HG02588 (cell line): ENCODE results near the gene SIGLEC6.

Experiments used
- ATAC-seq: cut with Tn5 transposase; IDR thresholded peaks from one replicate; pipeline ENCODE4 v1.9.1; 2021; ENCODE audit warnings: mild to moderate bottlenecking, moderate library complexity; ENCODE audit not compliant: unreplicated experiment

SIGLEC6 gene

DNA sequence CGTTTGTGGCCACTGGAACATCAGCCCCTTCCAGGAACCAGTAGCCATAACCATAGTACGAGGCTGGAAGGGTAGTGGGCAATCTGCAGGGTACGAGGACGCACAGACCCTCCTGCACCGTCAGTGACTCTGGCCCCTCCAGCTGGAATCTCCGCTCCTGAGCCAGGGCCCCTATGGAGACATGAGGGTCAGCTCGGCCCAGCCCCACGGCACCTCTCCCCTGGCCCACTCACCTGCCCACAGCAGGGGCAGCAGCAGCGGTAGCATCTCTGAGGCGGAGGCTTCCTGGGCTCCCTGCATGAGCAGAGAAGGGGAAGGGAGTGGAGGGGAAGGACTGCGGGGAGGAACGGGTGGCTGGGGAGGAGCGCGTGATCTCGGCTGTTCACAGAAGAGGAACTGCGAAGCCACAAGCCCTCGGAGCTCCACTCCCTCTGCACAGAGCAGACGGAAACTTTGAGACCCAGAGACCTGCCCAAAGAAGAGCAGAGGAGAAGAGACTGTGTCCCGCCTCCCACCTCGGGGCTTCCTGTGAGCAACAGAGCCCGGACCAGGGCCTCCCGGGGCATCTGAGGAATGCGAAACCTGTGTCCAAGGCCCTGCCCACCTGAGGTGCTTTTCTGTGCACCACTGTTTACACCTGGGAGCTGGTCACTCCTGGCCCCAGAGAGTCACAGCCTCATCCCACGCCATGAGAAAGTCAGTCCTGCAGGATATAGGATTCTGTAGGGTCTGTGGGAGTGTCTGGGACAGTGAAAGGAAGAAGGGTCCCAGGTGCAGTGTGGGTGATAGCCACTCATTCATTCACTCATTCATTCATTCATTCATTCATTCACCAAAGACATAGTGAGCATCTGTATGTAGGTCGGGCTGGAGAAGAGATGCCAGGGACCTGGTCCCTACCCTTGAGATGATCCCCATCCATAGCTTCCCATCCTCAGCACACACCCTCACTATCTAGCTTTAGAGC lies at the start of gene SIGLEC6:
Gene SIGLEC6, minus strand, starts transcription at position 322 of the 967 bp plus-strand sequence. Its CDS starts 22 bp downstream, at position 300.
- ATAC-seq = no peak

DNA sequence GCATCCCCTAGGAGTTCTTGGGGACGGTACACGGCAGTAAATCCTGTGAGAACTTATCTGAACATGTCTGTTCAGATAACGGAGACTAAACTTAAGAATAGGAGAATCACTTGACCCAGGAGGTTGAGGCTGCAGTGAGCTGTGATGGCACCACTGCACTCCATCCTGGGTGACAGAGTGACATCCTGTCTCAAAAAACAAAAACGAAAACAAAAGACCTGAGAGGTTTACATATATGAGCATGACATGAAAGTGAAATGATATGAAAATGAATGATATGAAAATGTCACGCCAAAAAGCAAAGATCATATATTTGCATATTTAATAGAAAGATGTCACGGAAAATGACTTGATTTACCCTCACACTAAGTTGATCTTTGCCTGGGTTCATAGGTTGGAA lies 45.4 kb upstream of the SIGLEC6 start:
- ATAC-seq = no peak

- no peak for ATAC-seq
Observed at GRCh38 chr19:51573331-51573730, 41.9 kb upstream of the SIGLEC6 start.

- no peak for ATAC-seq
Observed at GRCh38 chr19:51572908-51573307, 41.4 kb upstream of the SIGLEC6 start.

DNA sequence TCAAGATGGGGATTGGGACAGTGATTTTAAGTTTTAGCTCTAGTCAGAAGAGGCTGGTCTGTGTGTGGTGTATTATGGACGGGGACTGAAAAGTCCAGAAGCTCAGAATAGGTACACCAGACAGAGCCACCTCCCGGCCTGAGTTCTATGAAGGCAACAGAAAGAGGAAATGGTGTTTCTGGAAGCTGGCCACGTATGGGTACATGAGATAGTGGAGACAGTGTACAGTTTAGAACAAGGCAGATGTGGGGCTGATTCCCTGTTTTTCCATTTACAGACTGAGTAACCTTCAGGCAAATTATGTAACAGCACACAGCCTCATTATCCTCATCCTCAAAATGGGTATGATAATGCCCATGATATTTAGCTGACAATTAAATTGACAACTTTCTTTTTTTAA lies 40.9 kb upstream of the SIGLEC6 start:
- no peak for ATAC-seq

GRCh38 chr19:51571599-51571998 lies 40.1 kb upstream of the SIGLEC6 start:
- ATAC-seq = no peak

DNA sequence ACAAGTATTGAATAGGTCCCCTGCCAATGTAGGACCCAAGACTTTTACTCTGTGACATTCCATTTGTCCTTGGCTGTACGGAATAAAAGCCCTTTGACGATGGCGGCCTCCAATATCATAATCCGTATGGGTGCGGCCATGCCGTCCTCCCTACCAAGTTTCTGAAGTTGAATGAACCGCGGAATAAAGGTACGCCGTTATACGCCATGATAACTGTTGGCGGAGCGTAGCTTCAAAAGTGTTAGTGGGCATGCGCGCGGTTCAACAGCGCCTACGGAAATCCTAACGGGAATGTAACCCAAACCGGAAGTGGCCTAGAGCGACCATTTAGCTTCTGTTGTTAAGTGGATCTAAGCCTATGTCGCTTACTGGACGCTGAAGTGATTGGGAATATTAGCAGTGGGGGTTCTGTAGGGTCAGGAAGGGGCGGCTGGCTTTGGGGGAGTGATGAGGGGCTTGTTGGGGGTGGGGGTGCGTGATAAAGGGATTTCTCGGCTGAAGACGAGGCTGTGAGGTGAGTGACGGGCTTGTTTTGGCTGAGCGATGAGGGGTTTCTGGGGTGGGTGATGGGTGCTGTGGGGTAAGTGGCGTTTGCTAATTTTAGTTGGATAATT lies 39.6 kb upstream of the SIGLEC6 start, which contains the start of gene ZNF175:
Gene ZNF175, plus strand, starts transcription at position 322 of the 614 bp plus-strand sequence. CDS start 2,047 bp downstream, outside the sequence.
- peak; percentile 83 for ATAC-seq

- ATAC-seq = no peak
Observed at GRCh38 chr19:51568456-51568855, 37.0 kb upstream of the SIGLEC6 start.

- no peak for ATAC-seq
Observed at GRCh38 chr19:51567583-51567982, 36.1 kb upstream of the SIGLEC6 start.

GRCh38 chr19:51566489-51567100 lies 35.1 kb upstream of the SIGLEC6 start:
- no peak for ATAC-seq

GRCh38 chr19:51565583-51565982 lies 34.1 kb upstream of the SIGLEC6 start:
- ATAC-seq = no peak

- ATAC-seq = no peak
Observed at GRCh38 chr19:51564791-51565190, 33.3 kb upstream of the SIGLEC6 start.

DNA sequence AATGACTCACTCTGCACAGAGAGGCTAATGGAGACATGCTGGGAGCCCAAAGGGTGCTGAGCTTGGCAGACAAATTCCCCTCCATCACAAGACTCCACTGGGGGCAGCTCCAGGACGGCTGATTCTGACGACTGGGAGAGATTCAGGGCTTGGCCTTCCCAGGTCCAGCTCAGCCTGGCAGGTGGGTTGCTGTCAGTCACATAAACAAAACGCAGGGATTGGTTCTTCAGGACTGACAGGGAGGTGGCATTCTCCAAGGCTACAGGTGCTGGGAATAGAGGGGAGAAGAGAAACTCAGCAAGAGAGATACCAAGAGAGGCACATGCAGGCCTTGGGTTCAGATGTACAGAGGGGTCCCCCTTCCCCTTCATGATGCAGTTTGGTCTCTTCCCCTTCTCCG lies 28.9 kb upstream of the SIGLEC6 start:
- ATAC-seq = no peak

GRCh38 chr19:51559240-51559639 lies 27.8 kb upstream of the SIGLEC6 start:
- no peak for ATAC-seq

DNA sequence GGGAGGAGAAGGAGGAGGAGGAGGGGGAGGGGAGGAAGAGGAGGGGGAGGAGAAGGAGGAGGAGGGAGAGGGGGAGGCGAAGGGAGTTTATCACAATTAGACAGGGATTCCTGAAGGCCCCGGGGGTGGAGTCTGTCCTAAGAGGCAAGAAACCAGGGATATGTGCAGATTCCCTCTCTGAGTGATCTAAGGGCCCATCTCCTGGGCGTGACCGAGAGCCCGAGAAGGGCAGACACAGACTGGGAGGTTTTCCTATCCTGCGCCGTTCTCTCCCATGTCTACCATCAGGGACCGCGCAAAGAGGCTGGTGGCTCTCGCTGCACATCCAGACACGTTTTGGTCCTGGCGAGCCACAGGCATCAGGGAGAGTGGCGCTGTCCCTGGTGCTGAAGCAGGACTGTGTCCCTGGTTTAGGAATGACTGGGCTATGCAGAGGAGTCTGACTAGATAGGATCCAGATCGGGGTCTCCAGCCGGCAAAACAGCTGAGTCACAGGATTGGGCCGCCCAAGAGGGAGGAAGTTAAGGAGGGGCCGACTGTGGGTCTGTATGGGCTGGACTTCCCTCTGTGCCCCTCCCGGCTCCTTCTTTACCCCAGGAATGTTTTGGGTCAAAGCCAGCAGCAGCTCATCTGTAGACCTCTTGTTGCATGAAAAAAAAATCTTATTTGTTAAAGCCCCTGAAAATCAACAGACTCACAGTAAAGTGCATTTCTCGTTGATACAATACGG lies 21.7 kb upstream of the SIGLEC6 start:
- ATAC-seq = no peak

- ATAC-seq = no peak
Observed at GRCh38 chr19:51552608-51552995, 21.1 kb upstream of the SIGLEC6 start.

- no peak for ATAC-seq
Observed at GRCh38 chr19:51551673-51552432, 20.4 kb upstream of the SIGLEC6 start.

- no peak for ATAC-seq
Observed at GRCh38 chr19:51550848-51551672, 19.6 kb upstream of the SIGLEC6 start.
